Sigmoid colon (tissue), 7 donors: ENCODE measurements around the gene STK39. TPM values are rescaled to one million over a fixed set of nuclear protein-coding genes. Genes with fewer than 3 reads are reported as not detected.

ENCODE experiments used
- DNase-seq: peaks from one replicate; pipeline ENCODE4 v3.0.0-alpha.2; 2019
- H3K27ac ChIP-seq, 4 donors: fragments of 200-600 bp; sonication (generic); one replicate each; pipeline ENCODE4 v1.5.1; 2016 to 2019; ENCODE audit warnings: mild to moderate bottlenecking in 1 of 4
- H3K27me3 ChIP-seq, 3 donors: fragments of 200-600 bp; sonication (generic); one replicate each; pipeline ENCODE4 v1.5.1; 2019; ENCODE audit warnings: mild to moderate bottlenecking in 1 of 3
- H3K36me3 ChIP-seq, 4 donors: fragments of 200-600 bp; sonication (generic); one replicate each; pipeline ENCODE4 v1.5.1; 2016 to 2019
- H3K4me1 ChIP-seq, 4 donors: fragments of 200-600 bp; sonication (generic); one replicate each; pipeline ENCODE4 v1.5.1; 2017 to 2019
- H3K4me3 ChIP-seq, 4 donors: fragments of 200-600 bp; sonication (generic); one replicate each; pipeline ENCODE4 v1.5.1; 2017 to 2019; ENCODE audit warnings: mild to moderate bottlenecking in 2 of 4, moderate library complexity in 1 of 4
- H3K9me3 ChIP-seq, 4 donors: fragments of 200-600 bp in 3 of 4; sonication (generic) in 3 of 4; one replicate each; pipeline versions ENCODE4 v1.5.1 to v1.6.1; 2013 to 2019
- CTCF ChIP-seq, 4 experiments: fragments of 450-650 bp in 3 of 4; fragments of 200-600 bp in 1 of 4; IDR thresholded peaks; one replicate each; pipeline ENCODE4 v1.5.1; 2016 to 2019; ENCODE audit warnings: antibody characterized with exemption in 4 of 4, mild to moderate bottlenecking in 3 of 4, moderate library complexity in 2 of 4
- EP300 ChIP-seq, 4 donors: sonication (generic); formaldehyde crosslinking; IDR thresholded peaks; one replicate each; pipeline ENCODE4 v1.6.1; 2017; ENCODE audit warnings: antibody characterized with exemption in 4 of 4
- POLR2A ChIP-seq, 2 donors: fragments of 450-650 bp; IDR thresholded peaks; one replicate each; pipeline ENCODE4 v1.6.1; 2016; ENCODE audit warnings: antibody characterized with exemption in 2 of 2, mild to moderate bottlenecking in 2 of 2, moderate library complexity in 2 of 2
- POLR2AphosphoS5 ChIP-seq, 4 donors: sonication (generic); formaldehyde crosslinking; IDR thresholded peaks; one replicate each; pipeline ENCODE4 v1.6.1; 2017; ENCODE audit warnings: antibody characterized with exemption in 4 of 4
- WGBS, 2 donors: extraction: QIAGEN DNeasy Blood & Tissue Kit; methylation state at CpG; one replicate each; pipeline ENCODE4 v1.1.7; 2013; 5-methylcytosine and 5-hydroxymethylcytosine counted together
- intact Hi-C: fragments of 100-400 bp; cut with DNase I; formaldehyde crosslinking; loops from one replicate; pipeline ENCODE4 v1.15.1; 2023
- polyA plus RNA-seq, 3 donors: library from polyadenylated mRNA; stranded (reverse); fragments of 200-250 nt; gene quantifications; one replicate each; pipeline ENCODE4 v1.2.3, GENCODE V29; 2013
- total RNA-seq, 4 donors: library from RNA; depleted of rRNA; stranded (reverse); fragments of >200 nt; gene quantifications; one replicate each; pipeline ENCODE4 v1.1.0, GENCODE V29; 2016
- donor health status: healthy with polysubstance abuse.
- donor health status: Bipolar disorder and iron deficiency.
- donor health status: healthy.

The STK39 gene
- total and polyA plus RNA-seq, 7 donors: 13.4 to 44.9 (median 24.1) TPM

DNA sequence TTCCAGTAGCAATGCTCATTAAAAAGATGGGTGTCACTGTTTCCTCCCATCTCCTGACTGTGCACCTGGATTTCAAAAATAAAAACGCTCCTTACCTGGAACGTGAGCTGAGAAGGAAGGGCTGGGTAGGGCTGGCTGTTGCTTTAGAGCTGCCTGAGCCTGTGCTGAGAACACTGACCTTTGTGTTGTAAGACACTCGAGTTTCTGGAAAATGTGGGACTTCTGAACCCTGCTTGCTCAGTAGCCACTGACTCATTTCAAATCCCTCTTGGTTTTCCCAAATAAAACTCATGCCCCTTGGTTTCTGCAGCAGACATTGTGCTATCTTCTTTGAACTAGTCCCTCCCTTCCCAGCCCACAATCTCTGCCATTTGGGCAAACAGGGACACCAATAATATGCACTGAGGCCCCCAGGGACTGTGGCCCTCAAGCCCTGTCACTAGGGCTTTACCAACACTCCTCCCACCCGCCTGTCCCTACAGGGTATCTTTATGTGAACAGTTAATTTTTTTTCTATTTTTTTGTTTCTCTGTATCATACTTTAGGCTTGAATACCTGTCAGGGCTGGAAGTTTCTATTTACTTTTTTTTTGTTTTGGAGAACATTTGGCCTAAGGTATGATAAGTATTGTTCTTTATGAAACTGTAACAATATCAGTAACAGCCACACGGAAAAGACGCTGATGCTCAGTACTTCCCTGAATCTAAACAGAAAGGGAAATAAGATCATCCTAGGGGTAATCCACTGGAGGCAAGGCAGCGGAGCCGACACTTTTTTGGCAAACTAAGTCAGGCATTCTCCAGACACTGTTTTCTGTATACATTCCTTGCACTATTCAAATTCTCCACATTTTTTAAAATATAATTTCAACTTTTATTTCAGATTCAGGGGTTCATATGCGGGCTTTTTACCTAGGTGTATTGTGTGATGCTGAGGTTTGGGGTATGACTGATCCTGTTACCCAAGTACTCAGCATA, 280.2 kb downstream of the STK39 start:
- Histone ChIP-seq H3K36me3 (no peaks in the 10 kb centered on the region), H3K4me3 (peak overlapping the region in 1 of 4 donors; percentile 8), H3K27me3 (no peaks in the 10 kb centered on the region), H3K9me3 (peaks cover 0 to 2% (median 0%) of the 10 kb centered on the region in 4 donors), H3K4me1 (peaks cover 0 to 40% (median 25%) of the 10 kb centered on the region in 4 donors), H3K27ac (peak overlapping the region; percentile 41 to 72 (median 70))
- intact Hi-C loops: loop anchor here (10.0 kb wide), 1 partner anchor 148 kb away; no protein-coding TSS in a partner anchor
- WGBS, 2 donors: 80 to 81% methylated on average over 9 of the region's 9 CpGs
- no peak for DNase-seq
- no peak for TF ChIP-seq EP300 (IDR thresholded peaks at IDR 0.05)
- peak in 2 of 4 donors; percentile 41 to 62 for TF ChIP-seq POLR2AphosphoS5 (IDR thresholded peaks at IDR 0.05)

DNA sequence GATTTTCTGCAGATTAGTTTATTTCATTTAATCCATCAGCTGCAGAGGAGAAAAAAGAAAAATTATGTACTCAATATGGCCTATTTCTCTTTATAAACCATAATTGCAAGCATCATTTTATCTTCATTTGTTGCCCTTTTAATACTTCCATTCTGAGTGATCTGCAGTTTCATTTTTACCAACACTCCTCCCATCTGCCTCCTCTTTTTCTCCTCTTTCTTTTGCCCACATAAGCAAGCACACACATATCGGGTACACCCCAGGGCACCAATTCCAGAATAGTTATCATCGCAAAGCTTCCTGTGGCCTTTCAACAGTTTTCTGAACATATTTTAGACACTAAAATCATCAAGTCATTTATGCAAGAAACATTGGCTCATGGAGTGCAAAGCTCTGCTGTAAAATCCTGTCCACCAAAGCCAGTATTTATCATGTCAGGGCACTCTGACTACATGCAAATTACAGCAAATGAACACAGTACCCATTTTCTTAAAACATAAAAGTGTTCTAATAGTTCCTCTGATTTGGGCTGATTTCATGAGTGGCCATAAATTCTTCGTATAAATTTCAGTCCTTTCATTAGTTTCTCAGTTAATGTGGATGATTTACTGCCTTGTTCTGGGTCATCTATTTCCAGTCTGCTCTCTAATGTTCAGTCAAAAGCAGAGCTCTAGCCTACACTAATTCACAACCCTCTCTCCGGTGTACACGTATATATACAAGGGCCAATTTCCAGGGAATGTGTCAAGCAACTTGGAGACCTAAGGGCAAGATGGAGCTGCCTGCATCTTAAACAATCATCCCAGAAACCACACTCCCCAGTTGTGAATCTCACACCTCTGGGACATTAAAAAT, 281.3 kb downstream of the STK39 start:
- intact Hi-C loops: loop anchor here (10.0 kb wide), 1 partner anchor 149 kb away; no protein-coding TSS in a partner anchor
- no peaks in the 10 kb centered on the region for H3K9me3 ChIP-seq
- WGBS, 2 donors: 81 to 92% methylated on average over 5 of the region's 5 CpGs
- H3K36me3 ChIP-seq: no peaks in the 10 kb centered on the region
- H3K27ac ChIP-seq: peak overlapping the region in 3 of 4 donors; percentile 20 to 70 (median 69)
- no peak for DNase-seq
- no peaks in the 10 kb centered on the region for H3K27me3 ChIP-seq
- TF ChIP-seq POLR2A (IDR thresholded peaks at IDR 0.05) (no peak), POLR2AphosphoS5 (IDR thresholded peaks at IDR 0.05) (no peak), EP300 (IDR thresholded peaks at IDR 0.05) (no peak), CTCF (IDR thresholded peaks at IDR 0.05) (no peak)
- no peak overlapping the region for H3K4me3 ChIP-seq
- peaks cover 0 to 40% (median 25%) of the 10 kb centered on the region in 4 donors for H3K4me1 ChIP-seq

- 92 to 97% methylated on average over 5 of the region's 5 CpGs for WGBS, 2 donors
- no peak for TF ChIP-seq EP300 (IDR thresholded peaks at IDR 0.05)
- TF ChIP-seq CTCF (IDR thresholded peaks at IDR 0.05): no peak
- TF ChIP-seq POLR2A (IDR thresholded peaks at IDR 0.05): no peak
- no peak for TF ChIP-seq POLR2AphosphoS5 (IDR thresholded peaks at IDR 0.05)
- Histone ChIP-seq H3K36me3 (no peaks in the 10 kb centered on the region), H3K4me1 (peaks cover 0 to 40% (median 25%) of the 10 kb centered on the region in 4 donors), H3K27me3 (no peaks in the 10 kb centered on the region), H3K27ac (no peak overlapping the region), H3K9me3 (no peaks in the 10 kb centered on the region), H3K4me3 (no peak overlapping the region)
- intact Hi-C loops: loop anchor here (10.0 kb wide), 1 partner anchor 150 kb away; no protein-coding TSS in a partner anchor
- DNase-seq: no peak
Measured at GRCh38 chr2:167964650-167965413, 282.6 kb downstream of the STK39 start.

- intact Hi-C loops: loop anchor here (10.0 kb wide), 1 partner anchor 151 kb away; no protein-coding TSS in a partner anchor
- TF ChIP-seq POLR2AphosphoS5 (IDR thresholded peaks at IDR 0.05) (no peak), EP300 (IDR thresholded peaks at IDR 0.05) (no peak)
- 97% methylated on average over 9 of the region's 9 CpGs for WGBS, 2 donors
Measured at GRCh38 chr2:167963899-167964649, 283.3 kb downstream of the STK39 start.

More at GRCh38 chr2:167963899-167964649, 283.3 kb downstream of the STK39 start:
- Histone ChIP-seq H3K4me3 (no peak overlapping the region), H3K27ac (no peak overlapping the region), H3K36me3 (no peaks in the 10 kb centered on the region), H3K4me1 (peaks cover 0 to 39% (median 25%) of the 10 kb centered on the region in 4 donors), H3K9me3 (no peaks in the 10 kb centered on the region), H3K27me3 (no peaks in the 10 kb centered on the region)
- DNase-seq: no peak
